HFF-Myc (cell line): ENCODE data around the gene ARID3B.

Source experiments
- DNase-seq: peaks from one replicate; pipeline ENCODE4 v3.0.0-alpha.2; 2011; ENCODE audit warnings: low read depth; ENCODE audit errors: extremely low read depth
- H3K4me3 ChIP-seq: replicated peaks from 2 replicates; pipeline ENCODE4 v1.5.1; 2011; ENCODE audit warnings: low read depth, mild to moderate bottlenecking, control low read depth, low read length
- CTCF ChIP-seq: IDR thresholded peaks from 2 replicates; pipeline ENCODE4 v1.5.1; 2012; ENCODE audit warnings: mild to moderate bottlenecking, low read depth, low read length, control low read depth; ENCODE audit errors: missing control alignments

Gene ARID3B

DNA sequence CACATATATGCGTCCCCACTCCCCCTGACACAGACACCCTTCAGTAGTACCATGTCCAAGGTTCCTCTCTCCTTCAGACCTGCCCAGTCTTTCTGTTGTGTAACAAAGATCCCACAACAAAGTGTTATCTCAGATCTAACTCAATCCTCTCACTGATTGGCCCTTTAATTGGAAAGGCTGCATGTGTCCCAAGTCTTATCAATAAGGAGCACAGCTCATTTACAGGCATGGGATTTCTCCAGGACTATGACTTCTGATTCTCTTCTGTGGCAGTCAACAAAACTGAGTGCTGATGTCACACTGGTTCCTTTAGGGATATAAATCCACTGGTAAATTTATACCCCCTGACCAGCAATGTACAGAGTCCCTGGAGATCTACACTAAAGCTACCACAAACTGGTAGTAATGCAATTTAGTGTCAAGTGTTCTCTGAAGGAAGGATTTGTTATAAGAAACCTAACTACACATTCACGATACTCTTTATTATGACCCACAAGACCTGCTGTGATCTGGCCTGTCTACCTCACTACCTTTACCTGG lies 102.7 kb downstream of the ARID3B start:
- DNase-seq = no peak
- no peak overlapping the region for H3K4me3 ChIP-seq
- TF ChIP-seq CTCF = no peak

DNA sequence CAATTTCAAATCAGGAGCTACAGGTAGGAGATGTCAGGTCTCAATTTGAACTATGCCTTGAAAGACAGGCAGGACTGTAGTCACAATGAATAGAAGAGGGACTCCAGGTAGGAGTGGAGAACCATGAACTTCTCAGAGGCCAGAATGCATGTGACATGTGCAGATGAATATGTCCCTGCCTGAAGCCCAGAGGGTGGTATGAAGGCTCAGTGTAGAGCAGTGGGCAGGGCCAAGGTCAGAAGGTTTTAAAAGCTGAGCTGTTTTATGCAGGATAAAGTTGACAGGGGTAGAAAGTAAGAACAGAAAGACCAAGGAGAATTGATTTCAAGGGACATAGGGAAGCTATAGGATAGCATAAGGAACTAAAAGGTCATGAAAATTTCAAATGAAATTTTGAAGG lies 105.5 kb downstream of the ARID3B start:
- TF ChIP-seq CTCF = no peak
- no peak overlapping the region for H3K4me3 ChIP-seq
- DNase-seq = no peak
